Thymus (tissue), 11 donors: Measurements from ENCODE around the gene DCPS. TPM values are rescaled to one million over a fixed set of nuclear protein-coding genes. Genes with fewer than 3 reads are reported as not detected.
"Not testable (repeated sequence)": the region's sequence is repeated elsewhere in the genome, so short reads cannot be mapped to it uniquely, and the experiment has no call there.

Experiments
- DNase-seq, 9 donors: peaks; one replicate each; pipeline ENCODE4 v3.0.0-alpha.2; 2013; ENCODE audit warnings: low spot score in 9 of 9, low read depth in 6 of 9, missing footprints in 1 of 9
- H3K27ac ChIP-seq, 2 donors: one replicate each; pipeline ENCODE4 v1.5.1; 2013; ENCODE audit warnings: control low read depth in 1 of 2, low read depth in 1 of 2, low read length in 1 of 2, mild to moderate bottlenecking in 1 of 2, moderate library complexity in 1 of 2
- H3K27me3 ChIP-seq, 2 donors: one replicate each; pipeline ENCODE4 v1.5.1; 2013; ENCODE audit warnings: low read length in 1 of 2; ENCODE audit not compliant: control insufficient read depth in 2 of 2, insufficient read depth in 1 of 2
- H3K36me3 ChIP-seq, 2 donors: one replicate each; pipeline ENCODE4 v1.5.1; 2013; ENCODE audit warnings: low read length in 1 of 2, mild to moderate bottlenecking in 1 of 2, moderate library complexity in 1 of 2; ENCODE audit not compliant: control insufficient read depth in 2 of 2, insufficient read depth in 2 of 2
- H3K4me1 ChIP-seq, 2 donors: one replicate each; pipeline ENCODE4 v1.5.1; 2013; ENCODE audit warnings: low read length in 2 of 2; ENCODE audit not compliant: control insufficient read depth in 2 of 2, insufficient read depth in 2 of 2
- H3K4me3 ChIP-seq, 2 donors: one replicate each; pipeline ENCODE4 v1.5.1; 2013; ENCODE audit warnings: low read length in 2 of 2, control low read depth in 1 of 2, mild to moderate bottlenecking in 1 of 2
- H3K9me3 ChIP-seq, 2 donors: one replicate each; pipeline ENCODE4 v1.5.1; 2013; ENCODE audit warnings: low read length in 1 of 2, mild to moderate bottlenecking in 1 of 2; ENCODE audit not compliant: control insufficient read depth in 2 of 2, insufficient read depth in 1 of 2
- WGBS: extraction: QIAGEN DNeasy Blood & Tissue Kit; methylation state at CpG from one replicate; pipeline ENCODE4 v1.1.7; 2013; 5-methylcytosine and 5-hydroxymethylcytosine counted together
- polyA plus RNA-seq: library from polyadenylated mRNA; stranded (reverse); fragments of 200-250 nt; gene quantifications from one replicate; pipeline ENCODE4 v1.2.3, GENCODE V29; 2013
- total RNA-seq: library from RNA; stranded (reverse); fragments of 120-200 nt; gene quantifications from one replicate; pipeline ENCODE4 v1.2.4, GENCODE V29; 2013
- donor health status: healthy.

Gene DCPS
- total and polyA plus RNA-seq, 2 donors, result 17.2 TPM

DNA sequence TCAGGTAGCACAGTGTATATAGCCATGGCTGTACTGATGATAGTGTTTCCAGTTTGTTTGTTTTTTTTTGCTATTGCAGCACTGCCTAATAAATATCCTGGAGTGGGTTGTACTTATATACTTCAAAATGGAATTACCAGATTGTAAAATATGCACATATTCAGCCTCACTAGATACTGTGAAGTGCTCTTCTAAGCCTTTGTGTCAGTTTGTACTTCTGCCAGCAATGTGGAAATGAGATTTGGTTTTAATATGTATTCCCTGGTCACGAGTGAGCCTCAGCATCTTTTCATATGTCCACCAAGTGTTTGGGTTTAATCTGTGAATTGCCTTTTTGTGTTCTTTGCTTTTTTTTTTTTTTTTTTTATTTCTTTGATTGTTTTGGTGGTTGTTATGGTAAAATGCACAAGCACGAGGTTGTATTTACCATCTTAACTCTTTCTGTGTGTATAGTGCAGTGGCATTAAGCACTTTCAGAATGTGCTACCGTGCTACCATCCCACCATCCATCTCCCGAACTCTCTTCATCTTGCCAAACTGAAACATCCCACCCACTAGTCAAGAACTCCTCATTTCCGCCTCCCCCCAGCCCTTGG is 86.5 kb downstream of the DCPS start:
- no peak for DNase-seq
- H3K9me3 ChIP-seq, result no peaks in the 10 kb centered on the region
- WGBS, result 83% methylated on average over 5 of the region's 5 CpGs
- peaks cover 0 to 31% of the 10 kb centered on the region in 2 donors for H3K4me1 ChIP-seq
- no peaks in the 10 kb centered on the region for H3K27me3 ChIP-seq
- no peak overlapping the region for H3K4me3 ChIP-seq
- no peak overlapping the region for H3K27ac ChIP-seq
- no peaks in the 10 kb centered on the region for H3K36me3 ChIP-seq

DNA sequence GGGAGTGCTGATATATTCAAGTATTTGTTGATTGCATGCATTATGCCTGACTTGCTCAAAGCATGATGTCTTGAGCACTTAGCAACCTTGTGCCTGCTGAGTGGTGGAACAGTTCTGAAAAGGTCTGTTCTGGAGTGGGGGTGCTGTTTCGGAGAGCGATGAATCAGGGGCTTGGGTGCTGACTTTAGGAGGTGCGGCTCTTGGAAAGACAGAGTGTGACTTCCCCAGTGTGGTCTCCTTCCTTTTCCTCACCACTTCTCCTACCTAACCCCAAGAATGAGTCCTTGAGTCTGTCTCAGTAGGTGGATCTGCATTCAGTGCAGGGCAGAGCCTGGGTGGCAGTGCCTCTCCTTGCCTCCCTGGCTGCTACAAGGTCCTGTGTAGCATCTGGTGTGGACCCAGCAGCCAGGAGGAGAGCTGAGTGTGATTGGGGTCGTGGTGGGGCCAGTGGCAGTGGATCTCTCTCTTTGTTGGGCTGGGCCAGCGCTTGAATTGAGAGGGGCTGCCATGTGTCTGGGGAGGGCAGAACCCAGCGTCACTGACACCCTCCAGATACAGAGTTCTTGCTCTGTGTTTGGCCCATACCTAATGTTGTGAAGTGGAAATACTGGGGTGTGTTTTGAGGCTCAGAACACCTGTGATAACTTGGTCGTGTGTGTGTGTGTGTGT is 87.6 kb downstream of the DCPS start:
- H3K4me1 ChIP-seq, result peaks cover 0 to 26% of the 10 kb centered on the region in 2 donors
- WGBS, result 74% methylated on average over 7 of the region's 7 CpGs
- no peaks in the 10 kb centered on the region for H3K36me3 ChIP-seq
- H3K9me3 ChIP-seq, result no peaks in the 10 kb centered on the region
- no peak for DNase-seq
- H3K4me3 ChIP-seq, result no peak overlapping the region
- no peaks in the 10 kb centered on the region for H3K27me3 ChIP-seq
- no peak overlapping the region for H3K27ac ChIP-seq

DNA sequence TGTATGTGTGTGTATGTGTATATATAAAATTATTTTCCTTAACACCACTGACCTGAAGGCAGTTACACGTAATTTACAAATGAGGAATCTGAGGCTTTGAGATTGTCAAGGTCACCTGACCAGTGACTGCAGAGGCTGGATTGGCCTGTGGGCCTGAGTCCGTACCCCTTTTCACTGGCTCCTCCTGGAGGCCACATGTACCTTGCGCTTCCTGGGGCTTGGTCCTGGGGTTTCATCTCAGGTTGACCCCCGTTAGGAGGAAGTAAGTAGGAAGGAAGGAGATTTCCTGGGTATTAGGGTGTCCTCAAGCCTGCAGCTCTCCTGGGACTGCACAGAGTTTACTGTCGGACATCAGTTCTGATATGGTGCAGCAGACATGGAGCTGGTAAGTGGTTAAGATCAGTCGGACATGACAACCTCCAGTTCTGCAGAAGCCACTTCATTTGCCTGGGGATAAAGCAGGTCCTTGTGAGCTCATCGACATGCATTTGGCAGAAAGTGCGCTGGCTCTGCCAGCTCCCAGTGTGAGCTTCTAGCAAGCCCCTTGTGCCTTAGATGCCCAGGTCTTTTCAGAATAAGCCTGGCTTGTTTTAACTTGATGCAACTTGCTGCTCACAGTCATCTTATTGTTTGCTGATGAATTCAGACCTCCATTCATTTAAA is 88.2 kb downstream of the DCPS start:
- Histone ChIP-seq H3K9me3 (no peaks in the 10 kb centered on the region), H3K27ac (no peak overlapping the region), H3K27me3 (no peaks in the 10 kb centered on the region), H3K4me3 (no peak overlapping the region), H3K4me1 (peaks cover 0 to 20% of the 10 kb centered on the region in 2 donors), H3K36me3 (no peaks in the 10 kb centered on the region)
- 60% methylated on average over 8 of the region's 8 CpGs for WGBS
- no peak for DNase-seq

DNA sequence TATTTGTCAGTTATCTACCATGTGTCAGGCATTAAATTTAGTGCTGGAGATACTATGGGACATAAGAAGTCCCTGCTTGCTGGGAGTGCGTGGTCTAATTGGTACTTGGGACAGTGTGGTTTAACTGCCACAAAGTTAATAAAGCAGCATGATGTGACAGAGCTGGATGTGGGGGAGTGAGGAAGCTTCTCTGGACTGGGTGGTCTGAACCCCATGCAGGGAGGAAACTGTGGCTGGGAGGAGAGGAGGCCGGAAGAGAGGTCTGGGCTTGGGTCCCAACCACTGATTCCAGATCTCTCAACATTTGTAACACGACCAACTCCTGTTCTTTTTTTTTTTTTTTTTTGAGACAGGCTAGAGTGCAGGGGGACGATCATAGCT is 88.8 kb downstream of the DCPS start:
- no peaks in the 10 kb centered on the region for H3K27me3 ChIP-seq
- DNase-seq, result no peak
- no peaks in the 10 kb centered on the region for H3K36me3 ChIP-seq
- 20% methylated on average over 4 of the region's 4 CpGs for WGBS
- no peaks in the 10 kb centered on the region for H3K9me3 ChIP-seq
- peaks cover 0 to 18% of the 10 kb centered on the region in 2 donors for H3K4me1 ChIP-seq
- H3K27ac ChIP-seq, result no peak overlapping the region
- no peak overlapping the region for H3K4me3 ChIP-seq

DNA sequence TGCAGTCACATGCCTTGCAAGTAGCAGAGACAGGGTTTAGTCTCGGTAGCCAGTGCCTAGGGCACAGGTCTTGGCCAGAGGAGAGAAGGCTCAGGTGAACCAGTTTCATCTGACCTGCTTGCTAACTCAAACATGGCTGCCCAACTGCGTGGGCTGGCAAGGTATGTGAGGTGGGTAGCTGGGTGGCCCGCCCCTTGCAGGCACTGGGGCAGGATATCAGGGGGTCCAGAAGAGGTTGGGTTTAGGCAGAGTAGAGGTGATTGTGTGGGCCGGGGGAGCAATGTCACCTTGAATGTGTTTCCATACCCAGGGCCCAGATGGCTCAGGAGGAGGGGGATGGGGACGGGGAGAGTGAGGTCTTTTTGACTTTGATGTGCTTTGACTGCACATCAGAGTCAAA is 89.3 kb downstream of the DCPS start:
- DNase-seq, result no peak
- peaks cover 0 to 18% of the 10 kb centered on the region in 2 donors for H3K4me1 ChIP-seq
- H3K27me3 ChIP-seq, result no peaks in the 10 kb centered on the region
- H3K4me3 ChIP-seq, result no peak overlapping the region
- no peak overlapping the region for H3K27ac ChIP-seq
- H3K9me3 ChIP-seq, result no peaks in the 10 kb centered on the region
- WGBS, result 76% methylated on average over 5 of the region's 5 CpGs
- no peaks in the 10 kb centered on the region for H3K36me3 ChIP-seq

DNA sequence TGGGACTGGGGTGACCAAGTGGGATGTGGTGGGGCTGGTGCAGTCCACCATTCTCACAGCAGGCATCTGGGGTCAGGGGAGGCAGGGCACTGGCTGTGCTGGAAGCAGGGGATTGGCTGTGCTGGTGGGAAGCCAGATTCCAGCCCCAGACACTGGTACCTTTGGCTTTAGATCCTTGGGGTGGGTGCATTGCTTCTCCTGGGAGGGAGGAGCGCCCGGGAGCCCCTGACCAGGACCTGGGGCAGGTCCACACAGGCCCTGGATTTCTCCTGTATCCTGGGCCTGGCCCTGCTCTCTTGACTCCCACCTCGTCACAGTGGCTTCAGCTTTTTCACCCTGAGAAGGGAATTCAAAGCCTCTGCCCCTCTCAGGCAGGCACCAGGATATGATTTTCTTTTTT is 90.2 kb downstream of the DCPS start:
- no peak for DNase-seq
- Histone ChIP-seq H3K27ac (no peak overlapping the region), H3K4me3 (no peak overlapping the region), H3K9me3 (no peaks in the 10 kb centered on the region), H3K36me3 (no peaks in the 10 kb centered on the region), H3K4me1 (peaks cover 0 to 18% of the 10 kb centered on the region in 2 donors), H3K27me3 (no peaks in the 10 kb centered on the region)
- WGBS, result 91% methylated on average over 3 of the region's 3 CpGs

DNA sequence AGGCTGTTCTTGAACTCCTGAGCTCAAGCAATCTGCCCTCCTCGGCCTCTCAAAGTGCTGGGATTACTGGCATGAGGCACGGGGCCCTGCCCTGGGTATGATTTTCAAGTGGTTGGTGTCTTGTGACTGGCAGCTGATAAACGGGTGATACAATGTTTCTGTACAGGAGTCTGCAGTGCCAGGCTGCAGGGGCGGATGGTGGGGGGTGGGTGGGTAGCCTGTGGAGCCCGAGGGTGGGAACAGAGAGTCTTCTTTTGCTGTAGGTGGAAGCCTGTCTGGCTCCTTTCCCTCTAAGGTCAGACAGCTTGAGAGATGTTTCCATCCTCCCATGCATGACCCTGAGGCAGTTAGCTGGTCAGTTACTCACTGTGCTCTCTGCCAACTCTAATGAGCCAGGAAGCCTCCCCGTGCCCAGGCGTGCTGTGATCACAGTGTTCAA is 90.8 kb downstream of the DCPS start:
- peaks cover 0 to 18% of the 10 kb centered on the region in 2 donors for H3K4me1 ChIP-seq
- 80% methylated on average over 7 of the region's 7 CpGs for WGBS
- H3K27ac ChIP-seq, result not testable (repeated sequence)

More for the DNA sequence above, 90.8 kb downstream of the DCPS start:
- H3K9me3 ChIP-seq, H3K4me3 ChIP-seq, H3K27me3 ChIP-seq, H3K36me3 ChIP-seq, DNase-seq: not testable (repeated sequence)

Other genes with a start within 250 kb of the DCPS start
- gene CDON, start 241.2 kb upstream of the DCPS start, total RNA-seq, result 3.9 TPM
- gene CDON, start 241.2 kb upstream of the DCPS start, polyA plus RNA-seq, result 1.4 TPM
- gene RPUSD4, start 92.4 kb upstream of the DCPS start, total RNA-seq, result 16.0 TPM
- 20.5 TPM for gene RPUSD4, start 92.4 kb upstream of the DCPS start, polyA plus RNA-seq
- 23.7 TPM for gene FAM118B, start 92.3 kb upstream of the DCPS start, total RNA-seq
- gene FAM118B, start 92.3 kb upstream of the DCPS start, polyA plus RNA-seq, result 9.5 TPM
- gene SRPRA, start 35.2 kb upstream of the DCPS start, total RNA-seq, result 44.3 TPM
- gene SRPRA, start 35.2 kb upstream of the DCPS start, polyA plus RNA-seq, result 46.2 TPM
- gene FOXRED1, start 34.9 kb upstream of the DCPS start, total RNA-seq, result 29.5 TPM
- 25.2 TPM for gene FOXRED1, start 34.9 kb upstream of the DCPS start, polyA plus RNA-seq
- gene TIRAP, start 21.0 kb upstream of the DCPS start, total RNA-seq, result 1.8 TPM
- gene TIRAP, start 21.0 kb upstream of the DCPS start, polyA plus RNA-seq, result 4.8 TPM
- gene ST3GAL4, start 51.6 kb downstream of the DCPS start, total RNA-seq, result 5.9 TPM
- gene ST3GAL4, start 51.6 kb downstream of the DCPS start, polyA plus RNA-seq, result 6.1 TPM